Endothelial cell of umbilical vein (primary cell): Measurements from ENCODE around the gene BANF2. TPM values are rescaled to one million over a fixed set of nuclear protein-coding genes. Genes with fewer than 3 reads are reported as not detected.

Experiments used
- BruUV-seq: library from RNA; stranded (reverse); fragments of 400-500 nt; replicated peaks from 2 replicates; lab custom pipeline; 2021; lab: Mats Ljungman, UMichigan
- CTCF ChIA-PET: fragments of 300-600, 350-600 bp; sonication (Branson Sonifier 250); formaldehyde crosslinking; loops from one replicate; lab custom pipeline; 2021; ENCODE audit warnings: antibody characterized with exemption, inconsistent platforms; lab: Charles Lee
- POLR2A ChIA-PET: fragments of 300-600, 350-600 bp; sonication (Branson Sonifier 250); formaldehyde crosslinking; loops from one replicate; lab custom pipeline; 2021; ENCODE audit warnings: antibody characterized with exemption, inconsistent platforms; lab: Charles Lee
- DNase-seq: peaks from one replicate; pipeline ENCODE4 v3.0.0-alpha.2; 2011; ENCODE audit warnings: low read depth, low spot score
- FAIRE-seq: peaks from 2 replicates; lab custom pipeline; 2011; peaks lifted over from hg19 to GRCh38; lab: Jason Lieb, UNC
- H2AFZ ChIP-seq: 2 replicates; pipeline ENCODE4 v1.6.0; 2012; ENCODE audit warnings: low read depth, low read length, control low read depth, inconsistent platforms
- H3K27ac ChIP-seq: 2 replicates; pipeline ENCODE4 v1.5.1; 2011; ENCODE audit warnings: low read depth, mild to moderate bottlenecking, control low read depth, low read length, moderate library complexity; ENCODE audit not compliant: insufficient read depth
- H3K27me3 ChIP-seq, 2 experiments: 2 replicates each; pipeline versions ENCODE4 v1.6.0 to v1.6.1; 2011; ENCODE audit warnings: low read length in 2 of 2, mixed read lengths in 1 of 2; ENCODE audit not compliant: control insufficient read depth in 2 of 2, insufficient read depth in 2 of 2
- H3K36me3 ChIP-seq, 2 experiments: 2 replicates in 1 of 2; 3 replicates in 1 of 2; pipeline ENCODE4 v1.5.1; 2011; ENCODE audit warnings: low read length in 2 of 2, mild to moderate bottlenecking in 1 of 2, moderate library complexity in 1 of 2; ENCODE audit not compliant: control insufficient read depth in 2 of 2, insufficient read depth in 2 of 2; ENCODE audit errors: extremely low read depth in 1 of 2
- H3K4me1 ChIP-seq: 3 replicates; pipeline ENCODE4 v1.5.1; 2011; ENCODE audit warnings: mild to moderate bottlenecking, low read length; ENCODE audit not compliant: control insufficient read depth, insufficient read depth; ENCODE audit errors: extremely low read depth
- H3K4me2 ChIP-seq: 2 replicates; pipeline ENCODE4 v1.6.1; 2011; ENCODE audit warnings: low read length, control low read depth, mixed read lengths; ENCODE audit not compliant: insufficient read depth
- H3K4me3 ChIP-seq, 3 experiments: fragments of 200-600 bp in 1 of 3; sonication (generic), shearing (Covaris generic) in 1 of 3; replicated peaks in 1 of 3; 2 replicates each; pipeline ENCODE4 v1.5.1; 2011 to 2016; ENCODE audit warnings: control low read depth in 3 of 3, low read length in 3 of 3, mild to moderate bottlenecking in 2 of 3, inconsistent platforms in 1 of 3, low read depth in 1 of 3, moderate library complexity in 1 of 3; ENCODE audit not compliant: insufficient read depth in 1 of 3
- H3K79me2 ChIP-seq: 2 replicates; pipeline ENCODE4 v1.6.0; 2012; ENCODE audit warnings: low read length, inconsistent platforms; ENCODE audit not compliant: control insufficient read depth, insufficient read depth
- H3K9ac ChIP-seq: replicated peaks from 2 replicates; pipeline ENCODE3; 2011; ENCODE audit warnings: low read length, control low read depth; ENCODE audit not compliant: insufficient read depth; ENCODE audit errors: extremely low read depth
- H3K9me1 ChIP-seq: replicated peaks from 3 replicates; pipeline ENCODE4 v1.6.0; 2011; ENCODE audit warnings: mild to moderate bottlenecking, low read length; ENCODE audit not compliant: control insufficient read depth, insufficient read depth; ENCODE audit errors: extremely low read depth
- H3K9me3 ChIP-seq: replicated peaks from 2 replicates; pipeline ENCODE4 v1.5.1; 2012; ENCODE audit warnings: low read length, inconsistent platforms; ENCODE audit not compliant: control insufficient read depth, insufficient read depth
- H4K20me1 ChIP-seq: replicated peaks from 2 replicates; pipeline ENCODE3; 2011; ENCODE audit warnings: mild to moderate bottlenecking, low read length; ENCODE audit not compliant: control insufficient read depth, insufficient read depth; ENCODE audit errors: extremely low read depth
- CTCF ChIP-seq, 2 donors: IDR thresholded peaks; 1 replicate in 1 of 2; 2 replicates in 1 of 2; pipeline ENCODE4 v1.5.1; 2011; ENCODE audit warnings: low read length in 2 of 2, mild to moderate bottlenecking in 2 of 2, moderate library complexity in 2 of 2, control low read depth in 1 of 2, inconsistent platforms in 1 of 2, low read depth in 1 of 2; ENCODE audit not compliant: insufficient read depth in 1 of 2; ENCODE audit errors: extremely low read depth in 1 of 2
- EZH2 ChIP-seq: IDR thresholded peaks from 2 replicates; pipeline ENCODE4 v1.6.1; 2012; ENCODE audit warnings: borderline replicate concordance, low read depth, mild to moderate bottlenecking, moderate library complexity, low read length, inconsistent platforms; ENCODE audit not compliant: severe bottlenecking
- FOS ChIP-seq: IDR thresholded peaks from 2 replicates; pipeline ENCODE4 v1.6.1; 2011; ENCODE audit warnings: mild to moderate bottlenecking, low read length, moderate library complexity, borderline replicate concordance; ENCODE audit not compliant: insufficient read depth
- GATA2 ChIP-seq: IDR thresholded peaks from 2 replicates; pipeline ENCODE4 v1.7.0; 2011; ENCODE audit warnings: low read depth, mild to moderate bottlenecking, moderate library complexity, mixed read lengths, low read length; ENCODE audit not compliant: insufficient read length, insufficient read depth
- JUN ChIP-seq: IDR thresholded peaks from 2 replicates; pipeline ENCODE4 v1.6.1; 2011; ENCODE audit warnings: borderline replicate concordance, low read depth; ENCODE audit not compliant: insufficient read length, insufficient read depth
- MAX ChIP-seq: IDR thresholded peaks from 2 replicates; pipeline ENCODE4 v1.6.1; 2011; ENCODE audit not compliant: insufficient read depth, insufficient read length
- MYC ChIP-seq: IDR thresholded peaks from one replicate; pipeline ENCODE4 v1.6.1; 2011; ENCODE audit warnings: mild to moderate bottlenecking, low read depth, low read length
- POLR2A ChIP-seq: IDR thresholded peaks from 2 replicates; pipeline ENCODE4 v1.6.1; 2012; ENCODE audit warnings: low read depth, mild to moderate bottlenecking, control low read depth, low read length
- POLR2AphosphoS5 ChIP-seq: IDR thresholded peaks from 2 replicates; pipeline ENCODE4 v1.6.1; 2012; ENCODE audit warnings: low read depth, mild to moderate bottlenecking, control low read depth, low read length, moderate library complexity; ENCODE audit not compliant: insufficient read depth
- dilution Hi-C: fragments of 300-500 bp; cut with MboI; formaldehyde crosslinking; loops from one replicate; pipeline ENCODE4 v1.15.0; 2019; ENCODE audit warnings: low sequenced_read_pairs; ENCODE audit not compliant: extremely low pct_ligation_motif_present
- intact Hi-C: fragments of 100-400 bp; cut with micrococcal nuclease; formaldehyde crosslinking; loops from one replicate; pipeline ENCODE4 v1.10.0; 2022
- polyA plus RNA-seq, 4 experiments: library from polyadenylated mRNA; depleted of rRNA in 3 of 4; stranded (reverse) in 3 of 4; unstranded in 1 of 4; fragments of >200 nt; gene quantifications; 2 replicates each; pipeline versions ENCODE4 v1.2.1 to v1.2.3, GENCODE V29; 2011 to 2012; ENCODE audit warnings: missing spikeins in 1 of 4
- total RNA-seq: library from RNA; stranded (reverse); gene quantifications from 2 replicates; pipeline ENCODE4 v1.2.3, GENCODE V29; 2021

Gene BANF2
- total and polyA plus RNA-seq, 2 donors (not counting 3 experiments of a cell fraction or from before 2014, with no cell fraction given), result not detected

- dilution Hi-C loops, result no loop called here
- TF ChIP-seq POLR2A, result no peak
- no peak for TF ChIP-seq GATA2
- no peak for TF ChIP-seq MYC
- TF ChIP-seq MAX, result no peak
- no peak for TF ChIP-seq CTCF (IDR thresholded peaks at IDR 0.05; ENCODE audit: extremely low read depth in 1 of 2, insufficient read depth in 1 of 2, low read depth in 1 of 2, low read length in 2 of 2)
- TF ChIP-seq JUN, result no peak
- TF ChIP-seq FOS, result no peak
- no peak for TF ChIP-seq POLR2AphosphoS5
- no peak for TF ChIP-seq EZH2
- H3K4me1 ChIP-seq, result no peaks in the 10 kb centered on the region
- no peak overlapping the region for H3K4me2 ChIP-seq
- CTCF ChIA-PET, result interaction anchor here (1.2 kb wide), 1 partner anchor 16 kb away, joined by 3 read pairs; no protein-coding TSS in a partner anchor
- H3K27ac ChIP-seq, result no peak overlapping the region
- no TSS peak for BruUV-seq
- POLR2A ChIA-PET, result no interaction called here
- FAIRE-seq (no peak), DNase-seq (no peak)
- H4K20me1 ChIP-seq, result no peaks in the 10 kb centered on the region
- H3K9ac ChIP-seq, result no peak overlapping the region
- H3K79me2 ChIP-seq, result no peaks in the 10 kb centered on the region
- no peak overlapping the region for H2AFZ ChIP-seq
- H3K9me3 ChIP-seq, result no peaks in the 10 kb centered on the region
- H3K4me3 ChIP-seq, result no peak overlapping the region
- no peaks in the 10 kb centered on the region for H3K36me3 ChIP-seq
- H3K27me3 ChIP-seq, result peaks cover 0 to 5% of the 10 kb centered on the region in 2 experiments
- H3K9me1 ChIP-seq, result no peaks in the 10 kb centered on the region
- intact Hi-C loops, result no loop called here
Measured at GRCh38 chr20:17698384-17698783, 1.4 kb upstream of the BANF2 start.
